Tibial nerve (tissue), 4 donors: ENCODE measurements around the gene CENPX. TPM values are rescaled to one million over a fixed set of nuclear protein-coding genes. Genes with fewer than 3 reads are reported as not detected.

ENCODE experiments used
- DNase-seq, 2 donors: peaks; one replicate each; pipeline ENCODE4 v3.0.0-alpha.2; 2019; ENCODE audit warnings: low spot score in 2 of 2
- H3K27ac ChIP-seq, 4 donors: fragments of 200-600 bp; sonication (generic) in 3 of 4; one replicate each; pipeline ENCODE4 v1.5.1; 2017 to 2019; ENCODE audit warnings: mild to moderate bottlenecking in 1 of 4
- H3K27me3 ChIP-seq, 2 donors: fragments of 200-600 bp; sonication (generic) in 1 of 2; one replicate each; pipeline versions ENCODE4 v1.5.1 to v1.6.0; 2017 to 2019
- H3K36me3 ChIP-seq, 3 donors: fragments of 200-600 bp; sonication (generic); one replicate each; pipeline ENCODE4 v1.5.1; 2018 to 2019
- H3K4me1 ChIP-seq, 4 donors: fragments of 200-600 bp; sonication (generic) in 3 of 4; one replicate each; pipeline ENCODE4 v1.5.1; 2017 to 2019
- H3K4me3 ChIP-seq, 4 donors: fragments of 200-600 bp; sonication (generic) in 3 of 4; one replicate each; pipeline ENCODE4 v1.5.1; 2017 to 2019; ENCODE audit warnings: mild to moderate bottlenecking in 1 of 4, moderate library complexity in 1 of 4
- H3K9me3 ChIP-seq, 4 donors: fragments of 200-600 bp; sonication (generic) in 3 of 4; one replicate each; pipeline ENCODE4 v1.5.1; 2017 to 2019
- EP300 ChIP-seq, 2 donors: sonication (generic); formaldehyde crosslinking; IDR thresholded peaks; one replicate each; pipeline ENCODE4 v1.6.1; 2017; ENCODE audit warnings: antibody characterized with exemption in 2 of 2, mild to moderate bottlenecking in 1 of 2
- POLR2A ChIP-seq, 2 donors: fragments of 450-650 bp; IDR thresholded peaks; one replicate each; pipeline ENCODE4 v1.6.1; 2017; ENCODE audit warnings: antibody characterized with exemption in 2 of 2, mild to moderate bottlenecking in 2 of 2, moderate library complexity in 2 of 2
- WGBS, 2 donors: methylation state at CpG; one replicate each; pipeline ENCODE4 v1.1.5; 2018; 5-methylcytosine and 5-hydroxymethylcytosine counted together
- total RNA-seq, 4 donors: library from RNA; depleted of rRNA; stranded (reverse); fragments of >200 nt; gene quantifications; one replicate each; pipeline ENCODE4 v1.1.0, GENCODE V29; 2016
- TF ChIP-seq, protein P1 (sequence below), 5 experiments: fragments of 200-600 bp in 3 of 5; fragments of 450-650 bp in 2 of 5; sonication (generic) in 3 of 5; IDR thresholded peaks; one replicate each; pipeline ENCODE4 v1.5.1; 2016 to 2019; ENCODE audit warnings: antibody characterized with exemption in 5 of 5, mild to moderate bottlenecking in 3 of 5, moderate library complexity in 2 of 5

CENPX gene
- total RNA-seq, 4 donors from 2014 or later, result 69.9 to 143 (median 78.0) TPM

DNA sequence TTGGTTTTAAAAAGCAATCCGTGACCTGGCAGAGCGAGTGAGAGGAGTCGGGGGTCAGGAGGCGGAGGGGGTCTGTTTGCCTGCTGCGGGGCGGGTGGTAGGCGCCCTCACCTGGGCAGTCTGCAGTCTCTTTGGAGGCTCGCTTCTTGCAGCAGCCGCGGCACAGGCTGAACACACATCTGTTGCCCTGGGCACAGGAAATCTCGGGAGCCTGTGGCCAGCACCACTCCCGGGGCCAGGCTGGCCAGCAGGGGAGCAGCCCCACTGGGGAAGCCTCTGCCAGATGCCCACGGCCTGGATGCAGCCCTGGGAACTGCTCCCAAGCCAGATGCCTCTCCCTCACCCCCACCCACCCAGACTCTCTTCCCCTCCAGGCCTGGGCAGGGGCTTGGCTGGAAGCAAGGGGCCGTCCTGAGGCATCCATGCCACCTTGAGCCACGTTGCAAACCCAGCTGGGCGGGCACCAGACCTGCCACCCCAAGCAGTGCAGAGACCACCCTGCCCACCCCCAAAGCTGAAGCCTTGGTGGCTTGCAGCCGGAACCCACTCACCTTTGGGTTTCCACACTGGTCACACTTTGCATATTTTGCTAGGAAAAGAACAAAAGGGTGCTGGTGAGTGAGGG is 35.7 kb upstream of the CENPX start:
- peaks cover 0 to 18% (median 3%) of the 10 kb centered on the region in 4 donors for H3K4me1 ChIP-seq
- TF ChIP-seq, protein P1, sequence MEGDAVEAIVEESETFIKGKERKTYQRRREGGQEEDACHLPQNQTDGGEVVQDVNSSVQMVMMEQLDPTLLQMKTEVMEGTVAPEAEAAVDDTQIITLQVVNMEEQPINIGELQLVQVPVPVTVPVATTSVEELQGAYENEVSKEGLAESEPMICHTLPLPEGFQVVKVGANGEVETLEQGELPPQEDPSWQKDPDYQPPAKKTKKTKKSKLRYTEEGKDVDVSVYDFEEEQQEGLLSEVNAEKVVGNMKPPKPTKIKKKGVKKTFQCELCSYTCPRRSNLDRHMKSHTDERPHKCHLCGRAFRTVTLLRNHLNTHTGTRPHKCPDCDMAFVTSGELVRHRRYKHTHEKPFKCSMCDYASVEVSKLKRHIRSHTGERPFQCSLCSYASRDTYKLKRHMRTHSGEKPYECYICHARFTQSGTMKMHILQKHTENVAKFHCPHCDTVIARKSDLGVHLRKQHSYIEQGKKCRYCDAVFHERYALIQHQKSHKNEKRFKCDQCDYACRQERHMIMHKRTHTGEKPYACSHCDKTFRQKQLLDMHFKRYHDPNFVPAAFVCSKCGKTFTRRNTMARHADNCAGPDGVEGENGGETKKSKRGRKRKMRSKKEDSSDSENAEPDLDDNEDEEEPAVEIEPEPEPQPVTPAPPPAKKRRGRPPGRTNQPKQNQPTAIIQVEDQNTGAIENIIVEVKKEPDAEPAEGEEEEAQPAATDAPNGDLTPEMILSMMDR (IDR thresholded peaks at IDR 0.05), result no peak
- no peak for TF ChIP-seq POLR2A (IDR thresholded peaks at IDR 0.05)
- no peak for TF ChIP-seq EP300 (IDR thresholded peaks at IDR 0.05)
- H3K9me3 ChIP-seq, result no peaks in the 10 kb centered on the region
- H3K27ac ChIP-seq, result no peak overlapping the region
- no peak for DNase-seq
- peaks cover 0 to 100% (median 42%) of the 10 kb centered on the region in 3 donors for H3K36me3 ChIP-seq
- H3K4me3 ChIP-seq, result no peak overlapping the region
- no peaks in the 10 kb centered on the region for H3K27me3 ChIP-seq
- 79 to 88% methylated on average over 14 to 16 of the region's 17 CpGs for WGBS, 2 donors

DNA sequence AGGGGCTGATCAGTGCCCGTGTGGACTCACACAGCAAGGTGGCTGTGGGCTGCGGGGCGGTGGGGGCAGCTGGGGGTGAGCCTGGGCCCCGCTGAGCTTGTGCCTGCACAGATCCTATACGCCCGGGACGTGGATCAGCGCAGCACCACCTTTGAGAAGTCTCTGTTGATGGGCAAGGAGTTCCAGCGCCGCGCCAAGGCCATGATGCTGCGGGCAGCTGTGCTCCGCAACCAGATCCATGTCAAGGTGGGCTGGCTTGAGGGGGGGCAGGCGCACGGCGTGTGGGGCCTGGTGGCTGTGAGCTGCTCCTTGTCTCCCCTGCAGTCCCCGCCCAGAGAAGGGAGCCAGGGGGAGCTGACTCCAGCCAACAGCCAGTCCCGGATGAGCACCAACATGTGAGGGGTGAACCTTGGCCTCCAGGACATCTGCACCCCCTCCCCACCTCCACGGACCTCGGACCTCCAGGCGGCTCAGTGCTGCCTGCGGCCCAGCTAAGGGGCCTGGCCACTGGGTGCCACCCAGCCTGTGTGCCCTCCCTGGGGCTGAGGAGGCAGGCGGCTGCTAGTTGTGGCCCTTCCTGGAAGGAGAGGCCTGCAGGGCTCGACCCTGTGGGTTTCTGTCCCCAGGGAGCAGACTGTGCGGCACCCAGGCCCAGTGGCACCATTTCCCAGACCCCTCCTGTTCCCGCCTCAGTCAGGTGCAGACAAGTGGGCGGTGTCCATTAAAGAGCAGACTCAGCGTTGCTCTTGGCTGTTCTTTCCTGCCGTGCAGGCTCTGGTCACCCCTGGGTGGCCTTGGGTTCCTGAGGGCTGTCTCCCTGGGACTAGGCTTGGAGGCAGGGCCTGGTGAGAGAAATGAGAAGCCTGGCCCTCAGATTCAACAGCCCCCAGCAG is 34.3 kb upstream of the CENPX start:
- WGBS, 2 donors, result 64 to 83% methylated on average over 10 to 21 of the region's 29 CpGs
- H3K36me3 ChIP-seq, result peaks cover 0 to 90% (median 42%) of the 10 kb centered on the region in 3 donors

DNA sequence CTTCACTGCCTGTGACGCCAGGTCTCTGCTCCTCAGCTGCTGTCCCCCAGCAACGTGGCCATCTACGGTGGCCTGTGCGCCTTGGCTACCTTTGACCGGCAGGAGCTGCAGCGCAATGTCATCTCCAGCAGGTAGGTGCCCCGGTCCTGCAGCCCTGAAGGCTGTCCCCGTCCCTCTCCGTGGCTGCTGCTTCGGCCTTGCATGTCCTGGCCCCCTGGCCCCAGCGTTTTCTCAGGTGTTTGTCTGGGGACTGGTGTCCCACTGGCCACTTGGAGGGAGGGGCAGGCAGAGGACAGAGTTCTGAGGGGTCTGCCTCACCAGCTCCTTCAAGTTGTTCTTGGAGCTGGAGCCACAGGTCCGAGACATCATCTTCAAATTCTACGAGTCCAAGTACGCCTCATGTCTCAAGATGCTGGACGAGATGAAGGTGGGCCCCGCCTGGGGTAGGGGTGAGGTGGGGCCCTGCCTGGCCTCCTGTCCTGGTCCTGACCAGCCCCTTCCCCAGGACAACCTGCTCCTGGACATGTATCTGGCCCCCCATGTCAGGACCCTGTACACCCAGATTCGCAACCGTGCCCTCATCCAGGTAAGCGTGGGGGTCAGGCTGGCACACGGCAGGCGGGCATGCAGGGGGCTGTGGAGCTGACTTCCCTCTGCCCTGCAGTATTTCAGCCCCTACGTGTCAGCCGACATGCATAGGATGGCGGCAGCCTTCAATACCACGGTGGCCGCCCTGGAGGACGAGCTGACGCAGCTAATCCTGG is 33.5 kb upstream of the CENPX start:
- Histone ChIP-seq H3K9me3 (no peaks in the 10 kb centered on the region), H3K27me3 (no peaks in the 10 kb centered on the region), H3K27ac (no peak overlapping the region), H3K4me1 (peaks cover 3 to 31% (median 14%) of the 10 kb centered on the region in 4 donors), H3K4me3 (no peak overlapping the region), H3K36me3 (peaks cover 0 to 82% (median 39%) of the 10 kb centered on the region in 3 donors)
- no peak for TF ChIP-seq POLR2A (IDR thresholded peaks at IDR 0.05)
- TF ChIP-seq EP300 (IDR thresholded peaks at IDR 0.05), result no peak
- TF ChIP-seq, protein P1 (IDR thresholded peaks at IDR 0.05), result no peak
- no peak for DNase-seq
- WGBS, 2 donors, result 89 to 91% methylated on average over 20 to 25 of the region's 28 CpGs

More for the DNA sequence above, 34.3 kb upstream of the CENPX start:
- no peak overlapping the region for H3K27ac ChIP-seq
- no peaks in the 10 kb centered on the region for H3K9me3 ChIP-seq
- TF ChIP-seq POLR2A (IDR thresholded peaks at IDR 0.05) (no peak), EP300 (IDR thresholded peaks at IDR 0.05) (no peak)
- TF ChIP-seq, protein P1 (IDR thresholded peaks at IDR 0.05), result no peak
- DNase-seq, result no peak
- no peaks in the 10 kb centered on the region for H3K27me3 ChIP-seq
- H3K4me1 ChIP-seq, result peaks cover 3 to 29% (median 14%) of the 10 kb centered on the region in 4 donors
- H3K4me3 ChIP-seq, result no peak overlapping the region

DNA sequence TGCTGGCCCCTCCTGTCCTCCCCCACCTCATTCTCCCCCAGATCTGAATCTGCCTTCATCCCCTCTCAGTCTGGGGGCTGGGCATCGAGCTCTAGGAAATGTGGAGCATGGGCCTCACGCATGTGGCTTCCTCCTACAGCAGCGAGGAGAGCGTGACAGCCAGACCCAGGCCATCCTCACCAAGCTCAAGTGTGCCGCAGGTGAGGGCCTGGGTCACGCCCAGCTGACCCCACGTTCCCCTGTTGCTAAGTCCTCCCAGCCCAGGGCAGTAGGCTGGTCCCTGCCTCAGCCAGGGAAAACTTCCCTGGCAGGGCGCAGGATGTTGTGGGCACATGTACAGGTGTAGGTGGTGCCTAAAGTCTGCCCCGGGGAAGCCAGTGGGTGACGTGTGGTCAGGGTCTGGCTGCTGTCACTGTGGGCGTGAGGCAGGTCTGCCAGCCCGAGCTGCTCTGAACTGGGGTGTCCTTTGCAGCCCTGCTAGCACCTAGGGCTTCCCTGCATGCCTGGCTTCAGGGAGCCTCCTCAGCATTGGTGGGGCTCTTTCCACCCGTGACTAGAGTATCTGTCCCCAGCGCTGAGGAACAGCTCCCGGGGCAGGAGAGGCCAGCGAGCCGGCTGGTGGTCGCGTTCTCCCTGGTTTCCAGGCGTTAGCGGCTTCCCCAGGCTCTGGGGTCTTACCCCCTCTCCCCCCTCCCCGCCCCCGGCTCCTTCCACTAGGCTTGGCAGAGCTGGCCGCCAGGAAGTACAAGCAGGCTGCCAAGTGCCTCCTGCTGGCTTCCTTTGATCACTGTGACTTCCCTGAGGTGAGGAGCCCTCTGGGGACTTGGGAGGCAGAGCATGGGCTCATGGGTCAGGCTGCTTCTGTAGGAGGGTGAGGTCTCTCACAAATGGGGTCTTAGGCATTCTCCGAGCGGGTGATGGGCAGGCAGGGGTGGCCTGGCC is 32.6 kb upstream of the CENPX start:
- peaks cover 0 to 76% (median 32%) of the 10 kb centered on the region in 3 donors for H3K36me3 ChIP-seq
- H3K27me3 ChIP-seq, result no peaks in the 10 kb centered on the region
- H3K9me3 ChIP-seq, result no peaks in the 10 kb centered on the region
- no peak overlapping the region for H3K4me3 ChIP-seq
- no peak for DNase-seq
- 80 to 83% methylated on average over 21 to 22 of the region's 26 CpGs for WGBS, 2 donors
- TF ChIP-seq EP300 (IDR thresholded peaks at IDR 0.05), result no peak
- TF ChIP-seq, protein P1 (IDR thresholded peaks at IDR 0.05), result no peak
- TF ChIP-seq POLR2A (IDR thresholded peaks at IDR 0.05), result no peak
- no peak overlapping the region for H3K27ac ChIP-seq
- H3K4me1 ChIP-seq, result peaks cover 3 to 39% (median 18%) of the 10 kb centered on the region in 4 donors
